ENCODE data around the gene GDI1. TPM values are rescaled to one million over a fixed set of nuclear protein-coding genes. Genes with fewer than 3 reads are reported as not detected.

The GDI1 gene
- total and polyA plus RNA-seq, 9 donors = 72.8 to 188 (median 116) TPM

DNA sequence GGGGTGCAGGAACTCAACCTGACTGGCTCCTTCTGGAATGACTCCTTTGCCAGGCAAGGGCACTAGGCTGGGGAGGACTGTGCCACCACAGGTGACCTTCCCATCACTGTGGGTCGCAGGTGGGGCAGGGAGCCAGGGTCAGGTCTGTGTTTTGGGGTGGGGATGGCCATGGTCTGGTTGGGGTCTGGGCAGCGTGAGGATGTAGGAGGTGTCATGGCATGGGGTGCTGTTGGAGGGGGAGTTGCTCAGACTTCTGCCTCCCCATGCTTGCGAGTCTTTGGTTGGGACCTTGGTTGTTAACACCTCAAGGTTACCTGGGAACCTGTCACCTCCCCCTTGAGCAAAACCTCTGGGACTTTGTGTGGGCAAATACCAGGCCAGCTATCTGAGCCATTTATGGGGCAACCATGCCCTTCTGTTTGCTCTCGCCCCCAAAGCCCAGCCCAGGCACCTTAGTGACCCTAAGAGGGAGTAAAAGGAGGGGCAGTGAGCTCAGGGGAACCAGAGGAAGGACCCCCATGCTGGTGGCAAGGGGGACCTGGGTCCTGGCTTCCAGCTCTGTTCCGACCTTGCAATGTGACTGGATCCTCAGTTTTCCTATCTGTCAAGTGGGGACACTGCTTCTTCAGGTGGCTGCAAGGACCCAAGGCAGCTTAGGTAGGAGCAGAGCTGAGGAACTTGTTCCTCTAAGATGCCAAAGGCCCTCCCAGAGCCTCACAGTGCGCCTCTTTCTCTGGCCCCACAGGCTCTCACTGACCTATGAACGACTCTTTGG lies 2.4 kb upstream of the GDI1 start:
- no peaks in the 10 kb centered on the region for H3K36me3 ChIP-seq
- DNase-seq = no peak
- no peak overlapping the region for H3K4me3 ChIP-seq
- H3K4me1 ChIP-seq (ENCODE audit: insufficient read depth) = peaks cover 6% of the 10 kb centered on the region
- no peaks in the 10 kb centered on the region for H3K9me3 ChIP-seq
- 73 to 80% (median 77%) methylated on average over 7 of the region's 7 CpGs for whole genome bisulfite sequencing, 3 donors
- H3K27me3 ChIP-seq = no peaks in the 10 kb centered on the region
- intact Hi-C loops (cut with DNase I) = no loop called here
- H3K27ac ChIP-seq = no peak overlapping the region
- TF ChIP-seq, protein P1, sequence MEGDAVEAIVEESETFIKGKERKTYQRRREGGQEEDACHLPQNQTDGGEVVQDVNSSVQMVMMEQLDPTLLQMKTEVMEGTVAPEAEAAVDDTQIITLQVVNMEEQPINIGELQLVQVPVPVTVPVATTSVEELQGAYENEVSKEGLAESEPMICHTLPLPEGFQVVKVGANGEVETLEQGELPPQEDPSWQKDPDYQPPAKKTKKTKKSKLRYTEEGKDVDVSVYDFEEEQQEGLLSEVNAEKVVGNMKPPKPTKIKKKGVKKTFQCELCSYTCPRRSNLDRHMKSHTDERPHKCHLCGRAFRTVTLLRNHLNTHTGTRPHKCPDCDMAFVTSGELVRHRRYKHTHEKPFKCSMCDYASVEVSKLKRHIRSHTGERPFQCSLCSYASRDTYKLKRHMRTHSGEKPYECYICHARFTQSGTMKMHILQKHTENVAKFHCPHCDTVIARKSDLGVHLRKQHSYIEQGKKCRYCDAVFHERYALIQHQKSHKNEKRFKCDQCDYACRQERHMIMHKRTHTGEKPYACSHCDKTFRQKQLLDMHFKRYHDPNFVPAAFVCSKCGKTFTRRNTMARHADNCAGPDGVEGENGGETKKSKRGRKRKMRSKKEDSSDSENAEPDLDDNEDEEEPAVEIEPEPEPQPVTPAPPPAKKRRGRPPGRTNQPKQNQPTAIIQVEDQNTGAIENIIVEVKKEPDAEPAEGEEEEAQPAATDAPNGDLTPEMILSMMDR (IDR thresholded peaks at IDR 0.05) = no peak
- no peak for TF ChIP-seq EP300 (IDR thresholded peaks at IDR 0.05)

DNA sequence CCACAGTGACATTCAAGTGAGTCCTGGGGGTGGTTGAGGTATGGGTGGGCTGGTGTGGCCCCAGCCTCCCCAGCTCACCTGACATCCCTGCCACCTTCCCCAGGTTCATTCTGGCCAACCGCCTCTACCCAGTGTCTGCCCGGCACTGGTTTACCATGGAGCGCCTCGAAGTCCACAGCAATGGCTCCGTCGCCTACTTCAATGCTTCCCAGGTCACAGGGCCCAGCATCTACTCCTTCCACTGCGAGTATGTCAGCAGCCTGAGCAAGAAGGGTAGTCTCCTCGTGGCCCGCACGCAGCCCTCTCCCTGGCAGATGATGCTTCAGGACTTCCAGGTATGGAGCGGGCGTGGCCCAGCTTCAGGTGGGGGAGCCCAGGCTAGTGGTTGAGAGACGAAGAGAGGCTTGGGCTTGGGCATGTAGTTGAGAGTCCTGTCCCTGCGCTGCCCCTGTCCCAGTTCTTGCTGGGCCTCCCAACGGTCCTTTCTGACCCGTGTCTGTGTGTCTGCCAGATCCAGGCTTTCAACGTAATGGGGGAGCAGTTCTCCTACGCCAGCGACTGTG lies 1.7 kb upstream of the GDI1 start:
- peaks cover 6% of the 10 kb centered on the region for H3K4me1 ChIP-seq (ENCODE audit: insufficient read depth)
- H3K4me3 ChIP-seq = no peak overlapping the region
- H3K36me3 ChIP-seq = no peaks in the 10 kb centered on the region
- 87 to 94% (median 89%) methylated on average over 19 of the region's 19 CpGs for WGBS, 3 donors
- no peak for DNase-seq
- no peak overlapping the region for H3K27ac ChIP-seq
- no peaks in the 10 kb centered on the region for H3K9me3 ChIP-seq
- TF ChIP-seq EP300 (IDR thresholded peaks at IDR 0.05) (no peak), POLR2A (IDR thresholded peaks at IDR 0.05) (no peak)
- TF ChIP-seq, protein P1 (IDR thresholded peaks at IDR 0.05) = no peak
- intact Hi-C loops (cut with DNase I) = no loop called here
- H3K27me3 ChIP-seq = no peaks in the 10 kb centered on the region

- intact Hi-C loops (cut with DNase I) = no loop called here
- DNase-seq = peak in 4 of 5 donors; percentile 35 to 62 (median 56)
- peaks cover 6% of the 10 kb centered on the region for H3K4me1 ChIP-seq (ENCODE audit: insufficient read depth)
- H3K4me3 ChIP-seq = peak overlapping the region; percentile 64
- TF ChIP-seq EP300 (IDR thresholded peaks at IDR 0.05) = no peak
- TF ChIP-seq, protein P1 (IDR thresholded peaks at IDR 0.05) = no peak
- TF ChIP-seq POLR2A (IDR thresholded peaks at IDR 0.05) = no peak
- peak overlapping the region; percentile 88 to 91 for H3K27ac ChIP-seq
- H3K36me3 ChIP-seq = no peaks in the 10 kb centered on the region
- no peaks in the 10 kb centered on the region for H3K9me3 ChIP-seq
- 26 to 36% (median 33%) methylated on average over 35 to 64 of the region's 78 CpGs for WGBS, 3 donors
- H3K27me3 ChIP-seq = no peaks in the 10 kb centered on the region
Measured at GRCh38 chrX:154436374-154436982, 476 bp upstream of the GDI1 start.

- no peaks in the 10 kb centered on the region for H3K27me3 ChIP-seq
- intact Hi-C loops (cut with DNase I) = no loop called here
Measured at GRCh38 chrX:154437971-154438893, 1.3 kb downstream of the GDI1 start.

More at GRCh38 chrX:154437971-154438893, 1.3 kb downstream of the GDI1 start:
- no peak for DNase-seq
- TF ChIP-seq EP300 (IDR thresholded peaks at IDR 0.05) (no peak), POLR2A (IDR thresholded peaks at IDR 0.05) (no peak)
- TF ChIP-seq, protein P1 (IDR thresholded peaks at IDR 0.05) = no peak
- Histone ChIP-seq H3K36me3 (no peaks in the 10 kb centered on the region), H3K27ac (peak overlapping the region in 1 of 2 donors; percentile 91), H3K9me3 (no peaks in the 10 kb centered on the region), H3K4me1 (ENCODE audit: insufficient read depth) (peaks cover 6% of the 10 kb centered on the region), H3K4me3 (peak overlapping the region; percentile 64)
- WGBS, 3 donors = 46 to 54% (median 52%) methylated on average over 28 of the region's 28 CpGs
